HG02623 (cell line): Measurements from ENCODE around the gene PHACTR3.

Experiments
- ATAC-seq: cut with Tn5 transposase; IDR thresholded peaks from one replicate; pipeline ENCODE4 v1.9.1; 2021; ENCODE audit warnings: moderate library complexity; ENCODE audit not compliant: unreplicated experiment

PHACTR3 gene

GRCh38 chr20:59668926-59669850 lies 64.8 kb downstream of the PHACTR3 start:
- ATAC-seq, result no peak

- no peak for ATAC-seq
Measured at GRCh38 chr20:59670786-59671492, 66.6 kb downstream of the PHACTR3 start.

- no peak for ATAC-seq
Measured at GRCh38 chr20:59671661-59672471, 67.5 kb downstream of the PHACTR3 start.

GRCh38 chr20:59672576-59672975 lies 68.2 kb downstream of the PHACTR3 start:
- ATAC-seq, result no peak

- ATAC-seq, result no peak
Measured at GRCh38 chr20:59673288-59673997, 69.1 kb downstream of the PHACTR3 start.

GRCh38 chr20:59673998-59674445 lies 69.7 kb downstream of the PHACTR3 start:
- no peak for ATAC-seq

GRCh38 chr20:59676126-59676850 lies 71.9 kb downstream of the PHACTR3 start:
- ATAC-seq, result no peak

GRCh38 chr20:59676851-59677182 lies 72.5 kb downstream of the PHACTR3 start:
- no peak for ATAC-seq

- no peak for ATAC-seq
Measured at GRCh38 chr20:59677586-59677985, 73.2 kb downstream of the PHACTR3 start.

GRCh38 chr20:59678288-59678687 lies 73.9 kb downstream of the PHACTR3 start:
- ATAC-seq, result no peak

GRCh38 chr20:59678951-59679350 lies 74.6 kb downstream of the PHACTR3 start:
- ATAC-seq, result no peak

GRCh38 chr20:59680148-59680650 lies 75.9 kb downstream of the PHACTR3 start:
- ATAC-seq, result no peak

- no peak for ATAC-seq
Measured at GRCh38 chr20:59680852-59681251, 76.5 kb downstream of the PHACTR3 start.

- ATAC-seq, result no peak
Measured at GRCh38 chr20:59682603-59683002, 78.3 kb downstream of the PHACTR3 start.

- no peak for ATAC-seq
Measured at GRCh38 chr20:59683181-59683580, 78.8 kb downstream of the PHACTR3 start.

- ATAC-seq, result no peak
Measured at GRCh38 chr20:59684685-59685242, 80.4 kb downstream of the PHACTR3 start.

- no peak for ATAC-seq
Measured at GRCh38 chr20:59686404-59687346, 82.3 kb downstream of the PHACTR3 start.

- ATAC-seq, result no peak
Measured at GRCh38 chr20:59688356-59688755, 84.0 kb downstream of the PHACTR3 start.
